ENCODE data around the gene BCAP31.
"Not testable (repeated sequence)": the region's sequence is repeated elsewhere in the genome, so short reads cannot be mapped to it uniquely, and the experiment has no call there.

Gene BCAP31

DNA sequence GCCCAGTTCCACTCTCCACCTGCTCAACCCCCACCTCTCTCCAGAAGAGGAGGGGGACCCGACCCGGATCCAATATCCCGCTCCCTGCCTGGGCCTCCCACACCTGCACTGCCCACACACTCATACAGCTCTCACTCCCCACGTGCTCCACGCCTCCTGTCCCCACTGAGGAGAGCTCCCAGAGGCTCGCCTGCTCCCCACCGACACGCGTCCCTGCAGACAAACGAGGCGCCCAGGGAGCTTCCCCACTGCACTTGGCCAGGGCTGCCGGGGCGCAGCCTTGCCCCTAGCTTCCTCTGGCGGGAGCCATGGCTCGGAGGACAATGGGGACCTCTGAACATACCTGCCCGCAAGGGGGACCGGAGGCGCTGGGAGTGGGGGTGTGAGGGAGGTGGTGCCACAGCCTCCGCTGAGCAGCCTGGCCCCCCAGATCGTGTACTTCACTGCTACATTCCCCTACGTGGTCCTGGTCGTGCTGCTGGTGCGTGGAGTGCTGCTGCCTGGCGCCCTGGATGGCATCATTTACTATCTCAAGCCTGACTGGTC, 31.5 kb downstream of the BCAP31 start:
- no peak for DNase-seq

DNA sequence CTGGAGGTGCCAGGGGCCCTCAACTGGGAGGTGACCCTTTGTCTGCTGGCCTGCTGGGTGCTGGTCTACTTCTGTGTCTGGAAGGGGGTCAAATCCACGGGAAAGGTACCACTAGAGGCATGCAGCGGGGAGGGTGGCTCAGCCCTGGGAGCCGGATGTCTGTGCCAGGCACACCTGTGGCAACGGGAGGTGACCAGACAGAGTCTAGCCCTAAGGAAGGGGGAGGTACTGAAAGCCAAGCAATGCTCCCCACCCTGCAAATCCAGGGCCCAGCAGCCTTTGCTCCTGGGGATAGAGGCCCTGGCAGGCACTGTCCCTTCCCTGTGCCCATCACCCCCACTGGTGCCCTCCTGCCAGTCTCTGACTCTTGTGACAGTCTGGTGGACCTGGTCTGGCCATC, 32.2 kb downstream of the BCAP31 start:
- no peak for DNase-seq

DNA sequence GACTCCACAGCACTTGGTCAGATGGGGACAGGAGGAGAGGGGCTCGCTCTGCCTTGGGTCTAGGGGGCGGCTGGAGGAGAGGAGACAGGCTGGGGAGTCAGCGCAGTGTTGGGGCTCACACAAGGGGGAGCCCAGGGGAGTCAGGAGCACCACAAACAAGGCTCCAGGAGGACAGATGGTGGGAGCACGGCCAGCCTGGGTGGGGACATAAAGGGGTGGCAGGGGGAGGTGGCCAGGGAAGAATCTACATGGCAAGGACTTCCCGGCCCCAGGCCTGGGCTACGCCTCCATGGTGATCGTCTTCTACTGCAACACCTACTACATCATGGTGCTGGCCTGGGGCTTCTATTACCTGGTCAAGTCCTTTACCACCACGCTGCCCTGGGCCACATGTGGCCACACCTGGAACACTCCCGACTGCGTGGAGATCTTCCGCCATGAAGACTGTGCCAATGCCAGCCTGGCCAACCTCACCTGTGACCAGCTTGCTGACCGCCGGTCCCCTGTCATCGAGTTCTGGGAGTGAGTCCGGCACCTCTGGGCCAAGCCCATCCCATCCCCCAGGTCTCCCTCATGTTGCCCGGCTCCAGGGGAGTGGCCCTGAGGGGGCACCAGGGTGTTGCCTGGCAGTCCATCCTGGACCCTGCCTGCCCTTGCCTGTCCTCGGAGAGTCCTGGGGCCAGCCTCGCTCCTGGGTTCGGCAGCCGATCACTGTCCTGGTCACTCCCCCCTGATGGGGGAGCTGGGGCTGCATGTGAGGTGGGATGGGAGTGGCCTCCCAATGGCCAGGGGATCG, 33.0 kb downstream of the BCAP31 start:
- not testable (repeated sequence) for DNase-seq

DNA sequence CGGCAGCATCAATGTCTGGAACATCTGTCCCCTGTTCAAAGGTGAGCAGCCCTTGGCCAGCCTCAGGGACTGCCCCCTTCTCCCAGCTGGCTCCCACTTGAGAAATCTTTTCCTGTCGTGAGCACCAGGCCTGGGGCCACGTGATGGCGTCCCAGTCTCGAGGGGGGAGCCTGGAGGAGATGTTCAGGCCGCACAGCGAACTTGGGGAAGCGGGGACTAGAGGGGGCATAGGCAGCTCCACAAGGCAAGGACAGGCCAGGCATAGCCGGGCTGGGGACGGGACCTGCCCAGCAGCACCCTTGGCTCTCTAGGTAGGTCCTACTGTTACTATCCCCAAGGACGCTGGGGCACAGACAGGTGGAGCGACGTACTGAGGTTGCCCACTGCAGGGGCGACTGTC, 33.7 kb downstream of the BCAP31 start:
- no peak for DNase-seq

DNA sequence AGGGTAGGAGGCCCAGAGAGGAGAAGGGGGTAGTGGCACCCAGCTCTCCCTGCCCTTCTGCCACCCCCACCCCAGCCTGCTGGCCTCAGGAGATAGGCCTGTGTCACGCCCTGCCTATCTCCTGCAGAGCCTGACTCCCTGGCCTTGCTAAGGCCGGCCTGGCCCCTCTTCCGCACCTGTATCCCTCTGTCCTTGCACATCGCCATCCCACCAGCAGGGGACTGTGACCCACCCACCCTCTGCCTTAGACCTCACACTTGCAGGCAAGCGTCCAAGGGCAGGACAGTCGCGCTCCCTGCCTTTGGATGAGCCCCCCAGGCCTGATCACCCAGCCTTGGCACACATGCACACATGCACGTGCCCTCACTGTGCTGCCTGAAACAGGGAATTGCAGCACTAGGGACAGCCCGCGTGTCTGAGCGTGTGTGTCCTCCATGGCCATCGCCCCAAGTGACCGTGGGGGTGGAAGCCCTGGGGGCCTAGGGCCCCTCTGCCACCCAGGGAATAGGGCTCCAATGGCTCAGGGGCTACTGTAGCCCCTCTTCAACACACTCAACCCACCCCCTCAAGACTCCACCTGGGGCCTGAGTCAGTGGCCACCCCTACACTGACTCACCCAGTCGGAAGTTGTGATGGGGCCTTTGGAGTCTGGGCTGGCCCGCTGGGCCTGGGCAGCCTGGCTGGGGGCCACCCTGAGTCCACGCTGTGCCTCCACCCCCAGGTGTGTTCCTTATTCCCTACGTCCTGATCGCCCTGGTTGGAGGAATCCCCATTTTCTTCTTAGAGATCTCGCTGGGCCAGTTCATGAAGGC, 34.3 kb downstream of the BCAP31 start:
- DNase-seq, result no peak

DNA sequence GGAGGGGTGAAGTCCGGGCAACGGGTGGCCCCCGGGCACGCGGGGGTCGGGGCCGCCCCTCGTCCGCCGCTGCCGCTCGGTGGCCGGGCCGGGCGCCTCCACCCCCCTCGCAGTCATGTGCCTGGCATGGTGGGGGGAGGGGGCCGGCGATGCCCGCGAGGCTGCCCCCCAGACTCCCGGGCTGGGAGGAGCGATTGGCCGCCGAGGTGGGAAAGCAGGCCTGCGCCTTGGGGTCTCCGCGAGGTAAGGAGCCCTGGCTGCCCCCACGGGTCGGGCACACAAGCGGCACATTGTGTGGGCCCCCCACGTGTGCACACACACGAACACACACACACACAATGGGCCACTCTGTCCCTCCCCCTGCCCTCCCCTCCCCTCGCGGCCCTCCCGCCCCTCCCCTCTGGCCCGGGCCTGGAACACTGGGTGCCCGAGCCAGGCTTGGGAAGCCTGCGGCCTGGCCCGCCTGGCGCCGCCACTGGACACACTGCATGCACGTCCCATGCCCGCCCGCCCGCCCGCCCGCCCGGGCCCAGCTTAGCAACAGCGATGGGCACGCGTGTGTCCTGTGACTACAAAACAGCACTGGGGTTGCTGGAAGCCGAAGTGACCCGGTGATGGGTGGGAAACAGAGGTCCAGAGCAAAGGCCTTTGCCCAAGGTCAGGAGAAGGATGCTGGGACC, 35.1 kb downstream of the BCAP31 start:
- peak; percentile 13 for DNase-seq

DNA sequence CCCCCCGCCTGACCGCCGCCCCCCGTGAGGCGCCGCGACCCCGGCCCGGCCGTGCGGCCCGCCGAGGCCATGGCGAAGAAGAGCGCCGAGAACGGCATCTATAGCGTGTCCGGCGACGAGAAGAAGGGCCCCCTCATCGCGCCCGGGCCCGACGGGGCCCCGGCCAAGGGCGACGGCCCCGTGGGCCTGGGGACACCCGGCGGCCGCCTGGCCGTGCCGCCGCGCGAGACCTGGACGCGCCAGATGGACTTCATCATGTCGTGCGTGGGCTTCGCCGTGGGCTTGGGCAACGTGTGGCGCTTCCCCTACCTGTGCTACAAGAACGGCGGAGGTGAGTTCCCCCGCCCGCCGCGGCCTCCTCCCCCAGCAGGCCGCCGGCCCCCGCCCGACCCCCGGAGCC, 35.7 kb downstream of the BCAP31 start:
- no peak for DNase-seq

DNA sequence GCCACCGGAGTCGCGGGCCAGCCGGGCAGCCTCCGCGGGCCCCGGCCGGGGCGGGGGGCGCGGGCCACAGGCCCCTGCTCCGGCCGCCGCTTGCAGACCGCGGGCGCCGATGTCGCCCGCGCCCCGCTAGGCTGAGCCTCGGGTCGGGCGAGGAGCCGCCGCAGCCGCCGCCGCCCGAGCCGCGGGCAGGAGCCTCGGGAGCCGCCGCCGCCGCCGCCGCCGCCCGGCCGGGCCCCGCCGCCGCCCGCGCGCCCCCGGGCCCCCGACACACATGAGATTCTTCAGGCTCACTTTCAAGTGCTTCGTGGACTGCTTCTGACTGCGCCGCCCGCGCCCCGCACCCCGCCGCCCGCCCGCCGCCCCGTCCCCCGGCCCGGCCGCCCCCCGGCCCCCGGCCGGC, 36.1 kb downstream of the BCAP31 start:
- peak; percentile 1 for DNase-seq

DNA sequence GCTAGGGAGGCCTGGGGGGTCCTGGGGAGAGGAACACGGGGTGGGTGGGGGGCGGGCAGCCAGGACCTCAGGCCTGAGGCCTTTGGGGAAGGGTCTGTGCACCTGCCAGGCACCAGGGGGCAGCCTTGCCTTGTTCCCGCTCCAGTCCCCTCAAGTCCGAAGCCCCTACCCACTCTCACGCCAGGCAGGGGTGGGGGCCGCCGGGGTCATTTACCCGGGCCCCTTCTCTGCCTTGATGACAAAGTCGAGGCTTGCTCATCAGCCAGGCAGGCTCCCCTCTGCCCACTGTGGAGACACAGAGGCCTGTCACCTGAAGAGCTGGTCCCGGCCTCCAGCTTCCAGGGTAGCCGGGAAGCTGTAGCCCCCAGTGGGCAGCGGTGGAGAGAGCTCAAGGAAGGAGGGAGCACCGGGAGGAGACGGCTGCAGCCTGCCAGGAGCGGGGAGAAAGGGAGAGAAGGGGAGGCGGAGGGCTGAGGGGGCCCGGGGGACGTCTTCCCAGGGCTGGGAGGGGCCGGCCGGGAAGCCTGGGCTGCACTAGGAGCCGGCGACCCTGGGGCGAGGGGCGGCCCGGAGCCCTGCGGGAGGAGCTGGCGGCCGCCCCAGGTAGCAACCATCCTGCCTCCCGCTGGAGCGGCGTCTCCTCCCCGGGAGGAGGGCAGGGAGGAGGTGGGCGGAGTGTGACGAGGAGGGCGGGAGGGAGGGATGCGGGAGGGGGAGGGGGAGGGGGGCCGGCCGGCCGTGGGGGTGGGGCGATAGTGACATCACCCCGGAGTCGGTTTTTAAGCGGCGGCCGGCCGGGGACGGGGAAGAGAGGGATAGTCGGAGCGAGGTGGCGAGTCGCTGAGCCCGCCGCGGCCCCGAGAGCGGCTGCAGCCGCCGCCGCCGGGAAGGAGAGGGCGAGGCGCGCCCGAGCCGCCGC, 36.8 kb downstream of the BCAP31 start, which contains the start of gene SLC6A8:
SLC6A8 (plus strand) TSS at position 806 of the 919 bp plus-strand sequence. CDS start 649 bp downstream, outside the sequence.
- peak; percentile 56 for DNase-seq

DNA sequence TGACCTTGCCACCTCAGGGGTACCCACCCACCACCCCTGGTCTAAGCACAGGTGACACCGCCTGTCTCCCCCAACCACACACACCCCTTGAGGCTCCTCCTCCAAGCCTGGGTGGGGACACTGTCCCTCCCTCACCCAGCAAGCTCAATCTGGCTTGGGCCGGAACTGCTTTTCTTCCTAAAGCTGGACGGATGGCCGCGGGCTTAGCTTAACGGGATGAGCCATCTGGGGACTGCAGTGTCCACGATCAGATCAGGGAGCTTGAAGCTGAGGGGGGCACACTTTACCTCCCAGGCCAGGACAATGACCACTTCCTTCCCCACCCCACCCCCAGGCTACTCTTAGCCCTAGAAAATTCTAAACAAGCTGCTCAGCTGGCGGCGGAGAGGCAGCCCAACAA, 37.5 kb downstream of the BCAP31 start:
- no peak for DNase-seq

DNA sequence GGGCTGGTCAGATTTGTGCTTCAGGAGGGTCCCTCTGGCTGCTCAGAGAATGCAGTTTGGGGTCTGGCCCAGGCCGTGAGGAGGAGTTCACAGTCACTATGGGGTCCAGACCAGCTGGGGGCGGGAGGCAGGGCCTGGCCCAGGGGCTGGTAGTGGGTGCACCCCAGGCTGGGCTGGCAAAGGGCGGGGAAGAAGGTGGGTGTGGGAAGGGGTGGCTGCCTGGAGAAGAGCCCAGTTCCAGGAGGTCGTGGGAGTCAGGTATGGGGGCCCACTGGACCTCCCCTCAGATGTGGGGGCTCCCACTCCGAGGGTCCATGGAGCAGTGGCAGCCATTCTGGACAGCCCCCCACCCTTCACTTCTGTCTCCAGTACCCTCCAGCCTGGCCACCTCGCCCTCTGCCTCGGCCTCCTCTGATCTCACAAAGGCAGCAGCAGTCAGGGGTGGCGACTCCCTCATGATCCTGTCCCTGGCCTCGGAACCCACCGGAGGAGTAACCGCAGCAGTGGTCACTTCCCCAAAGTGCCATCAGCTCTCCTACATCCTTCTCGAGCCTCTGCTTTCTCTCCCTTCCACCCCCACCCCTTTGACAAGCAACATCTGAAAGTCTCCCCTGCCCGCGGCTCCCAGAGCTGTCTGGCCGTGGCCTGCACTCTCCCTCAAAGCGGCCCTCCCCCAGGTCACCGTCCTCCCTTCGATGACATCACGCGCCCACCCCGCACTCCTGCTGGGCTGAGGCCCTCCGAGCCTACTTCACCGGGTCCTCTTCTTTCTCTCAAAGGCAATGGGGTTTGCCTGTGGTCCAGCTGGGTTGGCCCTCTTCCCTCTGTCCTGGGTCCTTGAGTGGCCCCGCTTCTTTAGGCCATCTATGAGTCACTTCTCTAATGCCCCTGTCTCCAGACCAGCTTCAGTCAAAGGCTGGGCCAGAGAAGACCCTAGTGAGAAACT, 38.2 kb downstream of the BCAP31 start:
- no peak for DNase-seq

DNA sequence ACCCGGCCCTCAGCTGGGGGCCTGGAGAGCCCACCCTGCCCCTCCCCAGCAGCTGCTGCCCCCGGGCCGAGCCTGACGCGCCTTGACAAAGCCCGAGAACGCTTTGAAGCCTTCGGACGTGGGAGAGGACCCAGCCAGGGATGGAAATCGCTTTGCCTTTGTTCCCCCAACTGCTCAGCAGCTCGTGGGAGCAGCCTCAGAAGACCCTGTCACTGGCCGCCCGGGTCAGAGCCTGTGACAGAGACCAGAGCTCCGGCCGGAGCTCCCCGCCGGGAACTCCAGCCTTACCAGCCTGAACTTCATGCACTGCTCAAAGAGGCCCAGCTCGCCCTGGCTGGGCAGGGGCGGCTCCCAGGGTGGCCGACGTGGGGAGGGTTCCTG, 39.0 kb downstream of the BCAP31 start:
- DNase-seq, result no peak

DNA sequence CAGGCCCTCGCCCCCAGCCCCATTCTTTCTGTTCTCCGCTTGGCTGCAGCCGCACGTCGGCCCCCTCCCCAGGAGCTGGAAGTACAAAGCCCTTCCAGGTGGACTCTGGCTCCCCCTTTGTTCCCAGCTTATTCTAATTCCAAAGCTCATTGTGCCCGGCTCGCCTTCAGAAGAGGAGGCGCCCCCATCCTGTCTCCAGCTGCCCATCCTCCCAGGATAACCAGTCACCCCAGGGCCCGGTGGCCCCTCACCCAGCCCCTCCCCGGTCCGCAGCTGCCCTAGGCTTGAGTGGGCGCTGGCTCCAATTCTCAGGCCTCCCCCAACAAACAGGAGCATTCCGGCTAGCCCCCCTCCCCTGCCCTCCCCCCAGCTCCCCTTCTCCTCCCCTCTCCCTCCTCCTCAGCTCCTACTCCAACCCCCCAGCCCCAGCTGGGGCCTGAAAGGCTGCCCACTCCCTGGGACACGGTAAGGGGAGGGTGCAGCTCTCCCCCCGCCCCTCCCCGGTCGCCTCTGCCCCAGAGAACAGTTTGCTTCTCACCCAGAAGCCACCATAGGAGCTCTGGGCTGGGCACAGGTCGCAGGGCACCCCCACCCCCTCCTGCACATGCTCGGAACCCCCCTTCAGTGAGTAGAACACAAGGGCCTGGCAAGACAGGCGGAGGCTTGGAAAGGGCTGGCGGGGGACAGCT, 39.6 kb downstream of the BCAP31 start:
- no peak for DNase-seq

DNA sequence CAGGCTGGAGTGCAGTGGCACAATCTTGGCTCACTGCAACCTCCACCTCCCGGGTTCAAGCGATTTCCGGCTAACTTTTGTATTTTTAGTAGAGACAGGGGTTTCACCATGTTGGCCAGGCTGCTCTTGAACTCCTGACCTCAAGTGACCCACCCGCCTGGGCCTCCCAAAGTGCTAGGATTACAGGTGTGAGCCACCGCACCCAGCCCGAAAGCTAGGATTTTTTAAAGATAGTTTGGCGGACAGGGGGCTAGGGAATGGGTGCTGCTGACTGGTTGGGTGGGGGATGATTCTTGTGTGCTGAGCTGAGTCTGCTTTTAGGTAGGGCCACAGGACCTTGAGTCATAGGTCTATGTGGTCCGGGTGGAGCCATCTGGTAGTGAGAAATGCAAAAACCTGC, 40.7 kb downstream of the BCAP31 start:
- DNase-seq, result not testable (repeated sequence)

DNA sequence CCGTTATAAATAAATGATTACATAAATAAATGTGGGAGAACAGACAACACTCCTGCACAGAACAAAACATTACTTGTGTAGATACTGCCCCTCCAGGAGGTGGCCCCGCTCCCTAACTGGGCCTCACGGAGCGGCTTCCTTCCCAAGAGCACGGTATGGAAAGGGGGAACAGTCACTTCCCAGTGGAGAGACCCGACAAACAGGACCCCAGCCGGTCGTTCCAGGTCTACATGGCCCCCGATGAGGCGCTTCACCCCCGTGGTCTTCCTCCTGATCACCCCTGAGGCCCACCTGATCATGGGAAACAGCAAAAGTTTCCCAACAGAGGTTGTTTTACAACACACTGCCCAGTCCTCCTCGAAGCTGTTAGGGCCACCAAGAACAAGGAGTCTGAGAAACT, 43.0 kb downstream of the BCAP31 start:
- no peak for DNase-seq

DNA sequence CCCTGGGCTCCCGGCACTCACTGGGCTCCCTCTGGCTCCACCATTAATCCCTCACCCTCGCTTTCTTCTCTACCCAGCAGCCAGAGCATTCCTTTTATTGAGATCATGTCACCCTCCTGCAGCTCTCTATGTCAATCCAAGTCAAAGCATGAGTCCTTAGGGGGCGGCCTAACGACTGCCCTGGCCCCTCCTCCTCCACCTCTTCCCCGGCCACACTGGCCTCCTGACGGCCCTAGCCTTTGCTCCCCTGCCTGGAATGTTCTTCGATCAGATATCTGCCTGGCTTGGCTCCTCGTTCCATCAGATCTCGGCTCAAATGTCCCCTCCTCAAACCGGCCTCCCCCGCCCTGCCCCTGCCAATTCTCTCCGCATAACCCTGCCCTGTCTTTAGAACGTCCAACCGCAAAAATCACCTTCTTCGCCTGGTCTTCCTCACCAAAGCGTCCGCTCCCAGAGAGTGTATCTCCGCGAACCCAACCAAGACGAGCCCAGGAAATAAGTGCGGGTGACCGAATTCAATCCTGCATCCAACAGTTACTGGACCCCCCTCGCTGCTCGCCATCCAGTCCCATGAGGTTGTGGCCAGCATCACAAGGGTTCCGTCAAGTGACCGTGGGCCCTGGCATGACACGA, 49.9 kb downstream of the BCAP31 start:
- DNase-seq, result no peak

DNA sequence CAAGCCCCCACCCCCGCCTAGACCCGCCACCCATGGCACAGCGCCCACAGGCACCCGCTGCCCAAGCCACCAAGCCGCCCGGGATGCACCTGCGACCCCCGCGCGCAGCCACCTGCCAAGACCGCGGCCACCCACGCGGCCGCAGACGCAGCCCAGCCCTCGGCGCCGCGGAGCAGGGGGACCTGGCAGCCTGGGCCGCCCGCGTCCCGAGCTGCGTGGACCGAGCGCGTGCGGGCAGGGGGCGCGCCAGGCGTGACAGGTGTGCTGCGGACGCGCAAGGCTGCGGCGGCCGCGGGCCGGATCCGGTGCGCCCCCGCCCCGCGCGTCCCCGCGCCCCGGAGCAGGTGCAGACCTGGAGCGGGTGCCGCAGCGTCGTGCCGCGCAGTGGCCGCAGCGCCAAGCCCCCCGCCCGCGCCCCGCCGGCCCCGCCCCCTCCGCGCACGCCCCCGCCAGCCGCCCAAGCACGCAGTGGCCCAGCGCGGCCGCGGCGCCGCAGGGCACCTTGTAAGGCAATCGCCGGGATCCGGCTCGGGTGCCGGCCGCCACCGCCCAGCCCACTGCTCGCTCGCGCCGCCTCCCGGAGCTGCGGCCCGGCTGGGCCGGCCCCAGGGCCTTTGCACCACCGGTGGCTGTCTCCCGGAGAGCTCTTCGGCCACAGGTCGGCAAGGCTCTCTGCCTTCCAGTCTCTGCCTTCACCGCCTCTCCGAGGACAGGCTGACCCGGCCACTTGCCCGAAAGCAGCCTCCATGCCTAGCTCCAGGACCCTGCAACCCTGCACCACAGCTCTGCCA, 50.6 kb downstream of the BCAP31 start, which contains the start of gene PNCK:
PNCK (minus strand) TSS at position 386 of the 791 bp plus-strand sequence. CDS start 737 bp downstream, outside the sequence.
- no peak for DNase-seq

DNA sequence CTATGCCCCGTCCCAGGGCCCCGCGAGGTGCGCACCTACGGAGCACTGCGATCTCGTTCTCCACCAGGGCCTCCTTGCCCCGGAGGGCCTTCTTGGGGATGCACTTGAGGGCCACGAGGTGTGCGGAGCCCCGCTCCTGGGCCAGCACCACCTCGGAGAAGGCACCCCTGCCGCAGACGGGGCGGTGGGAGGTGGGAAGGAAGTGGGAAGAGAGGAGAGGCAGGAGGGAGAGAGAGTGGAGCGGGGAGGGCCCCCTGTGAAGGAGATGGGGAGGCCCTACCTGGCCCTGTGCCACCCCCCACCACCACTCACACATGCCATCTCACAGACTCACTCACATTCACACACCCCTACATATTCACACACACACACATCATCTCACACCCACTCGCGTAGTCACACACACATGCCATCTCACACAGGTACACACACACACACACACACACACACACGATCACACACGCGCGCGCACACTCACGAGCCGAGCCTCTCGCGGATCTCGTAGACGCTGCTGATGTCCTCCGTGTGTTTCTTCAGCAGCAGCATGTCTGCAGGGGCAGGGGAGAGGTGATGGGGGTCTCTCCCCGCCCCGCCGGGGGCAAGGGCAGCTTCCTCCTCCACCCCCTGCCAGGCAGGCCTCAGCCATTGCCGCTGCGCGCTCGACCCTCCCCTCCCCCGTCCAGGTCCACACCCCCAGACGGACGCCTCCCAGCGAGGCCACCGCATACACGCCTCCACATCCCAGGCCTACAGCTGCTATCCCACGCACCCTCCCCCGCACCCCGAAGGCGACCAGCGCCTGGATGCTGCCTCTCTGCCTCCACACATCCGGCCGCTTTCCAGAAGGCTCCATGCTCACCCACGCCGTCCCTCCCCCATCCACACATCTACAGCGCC, 51.4 kb downstream of the BCAP31 start:
- DNase-seq, result no peak

Measured in HCEC 1CT (cell line).